K562 (cell line): Measurements from ENCODE around the gene IL1RAPL2. TPM values are rescaled to one million over a fixed set of nuclear protein-coding genes. Genes with fewer than 3 reads are reported as not detected.

ENCODE experiments used
- ATAC-seq: fragments of 200-7000 bp; cut with Tn5 transposase; 3 replicates; pipeline ENCODE4 v1.9.1; 2020; ENCODE audit warnings: moderate library complexity
- BruUV-seq: library from RNA; stranded (reverse); fragments of 400-500 nt; replicated peaks from 2 replicates; lab custom pipeline; 2021; lab: Mats Ljungman, UMichigan
- CTCF ChIA-PET: fragments of 300-600 bp; formaldehyde crosslinking; extraction: SDS; loops from one replicate; lab custom pipeline; 2021; ENCODE audit warnings: low intra/inter-chr PET ratio; lab: Yijun Ruan, JAX
- POLR2A ChIA-PET: fragments of 300-600, 350-650 bp; sonication (Branson Sonifier 250); formaldehyde crosslinking; extraction: SDS; loops from one replicate; lab custom pipeline; 2021; ENCODE audit warnings: antibody characterized with exemption, inconsistent platforms; lab: Yijun Ruan, JAX
- DNase-seq, 4 experiments: peaks; one replicate each; pipeline versions ENCODE4 v3.0.0 to v3.0.0-alpha.2; 2011 to 2018; ENCODE audit warnings: low spot score in 3 of 4, mixed read lengths in 3 of 4; ENCODE audit errors: extremely low read depth in 1 of 4
- FAIRE-seq: peaks from 2 replicates; lab custom pipeline; 2011; peaks lifted over from hg19 to GRCh38; lab: Jason Lieb, UNC
- H2AFZ ChIP-seq: 2 replicates; pipeline ENCODE4 v1.6.0; 2011; ENCODE audit warnings: low read depth, low read length, control low read depth, inconsistent platforms
- H3K27ac ChIP-seq: fragments of 200-600 bp; 3 replicates; pipeline ENCODE4 v1.8.0; 2011; ENCODE audit warnings: low read depth, mild to moderate bottlenecking, control low read depth, inconsistent platforms, low read length, moderate library complexity, mixed read lengths; ENCODE audit errors: extremely low read depth
- H3K27me3 ChIP-seq, 2 experiments: fragments of 300-600 bp in 1 of 2; 2 replicates in 1 of 2; 3 replicates in 1 of 2; pipeline versions ENCODE4 v1.6.0 to v1.8.0; 2011; ENCODE audit warnings: inconsistent platforms in 2 of 2, low read length in 2 of 2, mild to moderate bottlenecking in 1 of 2, mixed read lengths in 1 of 2, moderate library complexity in 1 of 2; ENCODE audit not compliant: control insufficient read depth in 2 of 2, insufficient read depth in 2 of 2
- H3K36me3 ChIP-seq: fragments of 300-600 bp; 3 replicates; pipeline ENCODE4 v1.8.0; 2011; ENCODE audit warnings: mild to moderate bottlenecking, low read length, inconsistent platforms; ENCODE audit not compliant: control insufficient read depth, insufficient read depth
- H3K4me1 ChIP-seq, 2 experiments: fragments of 200-600 bp in 1 of 2; replicated peaks in 1 of 2; 2 replicates in 1 of 2; 3 replicates in 1 of 2; pipeline versions ENCODE4 v1.5.1 to v1.8.0; 2011; ENCODE audit warnings: inconsistent platforms in 2 of 2, low read length in 2 of 2, mild to moderate bottlenecking in 1 of 2, mixed read lengths in 1 of 2, moderate library complexity in 1 of 2; ENCODE audit not compliant: control insufficient read depth in 2 of 2, insufficient read depth in 2 of 2
- H3K4me2 ChIP-seq: 2 replicates; pipeline ENCODE4 v1.6.1; 2011; ENCODE audit warnings: low read length, control low read depth, inconsistent platforms, mixed read lengths; ENCODE audit not compliant: insufficient read depth
- H3K4me3 ChIP-seq: fragments of 200-600 bp; sonication (generic), shearing (Covaris generic); 2 replicates; pipeline ENCODE4 v1.5.1; 2016; ENCODE audit warnings: control low read depth, inconsistent platforms
- H3K79me2 ChIP-seq: fragments of 200-600 bp; 3 replicates; pipeline ENCODE4 v1.8.0; 2011; ENCODE audit warnings: low read length, inconsistent platforms; ENCODE audit not compliant: control insufficient read depth, insufficient read depth
- H3K9ac ChIP-seq, 2 experiments: 2 replicates each; pipeline versions ENCODE4 v1.6.0 to v1.6.1; 2011; ENCODE audit warnings: low read depth in 2 of 2, low read length in 2 of 2, control low read depth in 1 of 2, inconsistent platforms in 1 of 2, mild to moderate bottlenecking in 1 of 2, mixed read lengths in 1 of 2; ENCODE audit not compliant: insufficient read depth in 1 of 2
- H3K9me1 ChIP-seq: one replicate; pipeline ENCODE4 v1.6.0; 2011; ENCODE audit warnings: inconsistent platforms, mild to moderate bottlenecking, low read length, moderate library complexity; ENCODE audit not compliant: control insufficient read depth, insufficient read depth
- H3K9me3 ChIP-seq: replicated peaks from 2 replicates; pipeline ENCODE4 v1.5.1; 2011; ENCODE audit warnings: low read depth, low read length, inconsistent platforms; ENCODE audit not compliant: control insufficient read depth, insufficient read depth
- H4K20me1 ChIP-seq: replicated peaks from 2 replicates; pipeline ENCODE4 v1.6.1; 2011; ENCODE audit warnings: low read length, inconsistent platforms, mixed read lengths; ENCODE audit not compliant: control insufficient read depth, insufficient read depth
- HOMEZ ChIP-seq: fragments of 250-450 bp; sonication (Bioruptor Pico); IDR thresholded peaks from 2 replicates; pipeline ENCODE4 v1.4.0; 2020; ENCODE audit warnings: mild to moderate bottlenecking, moderate library complexity
- WGBS: fragments of 100-300 bp; shearing (Covaris generic); methylation state at CpG from one replicate; pipeline ENCODE4 v1.1.6; 2016; ENCODE audit warnings: low coverage, mixed read lengths; ENCODE audit not compliant: insufficient coverage; ENCODE audit errors: missing lambda C conversion rate; 5-methylcytosine and 5-hydroxymethylcytosine counted together
- in situ Hi-C: fragments of 300-500 bp; cut with MboI; formaldehyde crosslinking; loops from 4 replicates; pipeline ENCODE4 v1.15.0; 2018; ENCODE audit warnings: inconsistent platforms, mixed read lengths
- intact Hi-C: fragments of 100-400 bp; cut with micrococcal nuclease; formaldehyde crosslinking; loops from 2 replicates; pipeline ENCODE4 v1.14.2; 2022
- polyA plus RNA-seq, 8 experiments: library from polyadenylated mRNA; depleted of rRNA in 4 of 8; stranded (reverse) in 5 of 8; unstranded in 3 of 8; fragments of >200 nt; fragmentation: Nextera tagmentation in 2 of 8; fragmentation: Illumina TruSeq in 1 of 8; extraction: Ambion mirVana in 2 of 8; extraction: Trizol in 1 of 8; gene quantifications; 2 replicates each; pipeline versions ENCODE4 v1.2.1 to v1.2.3, GENCODE V29; 2011 to 2014; ENCODE audit warnings: inconsistent platforms in 1 of 8, missing spikeins in 1 of 8
- total RNA-seq, 7 experiments: library from RNA; depleted of rRNA in 6 of 7; stranded (reverse); fragments of >200 nt in 6 of 7; fragmentation: Illumina TruSeq in 2 of 7; extraction: Trizol in 2 of 7; gene quantifications; 2 replicates each; pipeline versions ENCODE4 v1.2.1 to v1.2.3, GENCODE V29; 2011 to 2021; ENCODE audit warnings: low replicate concordance in 1 of 7
- TF ChIP-seq, protein P1 (sequence below): fragments of 450-650 bp; IDR thresholded peaks from 2 replicates; pipeline ENCODE4 v1.6.1; 2016; ENCODE audit warnings: low read depth

Gene IL1RAPL2
- total and polyA plus RNA-seq, 9 of the 15 experiments (the other 6 are each of a cell fraction or from before 2014, with no cell fraction given) = not detected

DNA sequence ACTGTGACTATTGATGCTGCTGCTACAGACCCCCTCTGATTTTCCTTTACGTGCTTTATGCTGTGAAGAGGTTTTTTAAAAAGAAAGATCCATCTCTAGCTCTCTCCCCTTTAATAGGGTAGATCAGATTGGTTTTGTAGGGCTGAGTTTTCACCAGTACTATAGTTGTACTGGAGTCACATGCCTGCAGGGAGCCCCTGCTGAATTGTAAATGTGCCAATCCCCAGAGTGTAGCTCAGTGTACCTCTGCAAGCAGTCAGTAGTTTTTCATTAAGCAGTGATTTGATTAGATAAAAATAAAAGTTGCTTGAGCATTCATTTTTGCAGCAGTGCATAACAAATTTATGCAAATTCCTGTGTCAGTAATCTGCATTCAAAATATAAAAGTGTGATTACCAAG, 179.2 kb downstream of the IL1RAPL2 start:
- DNase-seq (no peak), ATAC-seq (no peak), FAIRE-seq (no peak)
- in situ Hi-C loops (no loop called here), intact Hi-C loops (no loop called here)
- WGBS = 0% methylated on average over 1 of the region's 1 CpG
- no peaks in the 10 kb centered on the region for H3K27me3 ChIP-seq
- H3K79me2 ChIP-seq = no peaks in the 10 kb centered on the region
- no peaks in the 10 kb centered on the region for H3K4me1 ChIP-seq
- ChIA-PET POLR2A (no interaction called here), CTCF (no interaction called here)
- no peak overlapping the region for H3K4me3 ChIP-seq
- no peak overlapping the region for H3K9ac ChIP-seq
- no peak overlapping the region for H3K27ac ChIP-seq
- H2AFZ ChIP-seq = no peak overlapping the region
- H3K4me2 ChIP-seq = no peak overlapping the region
- no peaks in the 10 kb centered on the region for H3K9me1 ChIP-seq
- no TSS peak for BruUV-seq
- no peaks in the 10 kb centered on the region for H4K20me1 ChIP-seq
- no peaks in the 10 kb centered on the region for H3K36me3 ChIP-seq
- TF ChIP-seq, protein P1, sequence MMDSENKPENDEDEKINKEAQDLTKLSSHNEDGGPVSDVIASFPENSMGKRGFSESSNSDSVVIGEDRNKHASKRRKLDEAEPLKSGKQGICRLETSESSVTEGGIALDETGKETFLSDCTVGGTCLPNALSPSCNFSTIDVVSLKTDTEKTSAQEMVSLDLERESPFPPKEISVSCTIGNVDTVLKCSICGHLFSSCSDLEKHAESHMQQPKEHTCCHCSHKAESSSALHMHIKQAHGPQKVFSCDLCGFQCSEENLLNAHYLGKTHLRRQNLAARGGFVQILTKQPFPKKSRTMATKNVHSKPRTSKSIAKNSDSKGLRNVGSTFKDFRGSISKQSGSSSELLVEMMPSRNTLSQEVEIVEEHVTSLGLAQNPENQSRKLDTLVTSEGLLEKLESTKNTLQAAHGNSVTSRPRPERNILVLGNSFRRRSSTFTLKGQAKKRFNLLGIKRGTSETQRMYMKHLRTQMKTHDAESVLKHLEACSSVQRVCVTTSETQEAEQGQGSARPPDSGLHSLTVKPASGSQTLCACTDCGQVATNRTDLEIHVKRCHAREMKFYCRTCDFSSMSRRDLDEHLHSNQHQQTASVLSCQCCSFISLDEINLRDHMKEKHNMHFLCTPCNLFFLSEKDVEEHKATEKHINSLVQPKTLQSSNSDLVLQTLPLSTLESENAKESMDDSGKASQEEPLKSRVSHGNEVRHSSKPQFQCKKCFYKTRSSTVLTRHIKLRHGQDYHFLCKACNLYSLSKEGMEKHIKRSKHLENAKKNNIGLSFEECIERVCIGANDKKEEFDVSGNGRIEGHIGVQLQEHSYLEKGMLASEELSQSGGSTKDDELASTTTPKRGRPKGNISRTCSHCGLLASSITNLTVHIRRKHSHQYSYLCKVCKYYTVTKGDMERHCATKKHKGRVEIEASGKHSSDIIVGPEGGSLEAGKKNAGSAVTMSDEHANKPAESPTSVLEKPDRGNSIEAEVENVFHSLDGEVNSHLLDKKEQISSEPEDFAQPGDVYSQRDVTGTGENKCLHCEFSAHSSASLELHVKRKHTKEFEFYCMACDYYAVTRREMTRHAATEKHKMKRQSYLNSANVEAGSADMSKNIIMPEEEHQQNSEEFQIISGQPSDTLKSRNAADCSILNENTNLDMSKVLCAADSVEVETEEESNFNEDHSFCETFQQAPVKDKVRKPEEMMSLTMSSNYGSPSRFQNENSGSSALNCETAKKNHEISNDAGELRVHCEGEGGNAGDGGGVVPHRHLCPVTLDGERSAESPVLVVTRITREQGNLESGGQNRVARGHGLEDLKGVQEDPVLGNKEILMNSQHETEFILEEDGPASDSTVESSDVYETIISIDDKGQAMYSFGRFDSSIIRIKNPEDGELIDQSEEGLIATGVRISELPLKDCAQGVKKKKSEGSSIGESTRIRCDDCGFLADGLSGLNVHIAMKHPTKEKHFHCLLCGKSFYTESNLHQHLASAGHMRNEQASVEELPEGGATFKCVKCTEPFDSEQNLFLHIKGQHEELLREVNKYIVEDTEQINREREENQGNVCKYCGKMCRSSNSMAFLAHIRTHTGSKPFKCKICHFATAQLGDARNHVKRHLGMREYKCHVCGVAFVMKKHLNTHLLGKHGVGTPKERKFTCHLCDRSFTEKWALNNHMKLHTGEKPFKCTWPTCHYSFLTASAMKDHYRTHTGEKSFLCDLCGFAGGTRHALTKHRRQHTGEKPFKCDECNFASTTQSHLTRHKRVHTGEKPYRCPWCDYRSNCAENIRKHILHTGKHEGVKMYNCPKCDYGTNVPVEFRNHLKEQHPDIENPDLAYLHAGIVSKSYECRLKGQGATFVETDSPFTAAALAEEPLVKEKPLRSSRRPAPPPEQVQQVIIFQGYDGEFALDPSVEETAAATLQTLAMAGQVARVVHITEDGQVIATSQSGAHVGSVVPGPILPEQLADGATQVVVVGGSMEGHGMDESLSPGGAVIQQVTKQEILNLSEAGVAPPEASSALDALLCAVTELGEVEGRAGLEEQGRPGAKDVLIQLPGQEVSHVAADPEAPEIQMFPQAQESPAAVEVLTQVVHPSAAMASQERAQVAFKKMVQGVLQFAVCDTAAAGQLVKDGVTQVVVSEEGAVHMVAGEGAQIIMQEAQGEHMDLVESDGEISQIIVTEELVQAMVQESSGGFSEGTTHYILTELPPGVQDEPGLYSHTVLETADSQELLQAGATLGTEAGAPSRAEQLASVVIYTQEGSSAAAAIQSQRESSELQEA = no peak
- TF ChIP-seq HOMEZ (CRISPR knock-in tag) = no peak
- H3K9me3 ChIP-seq = no peaks in the 10 kb centered on the region
